Naive thymus-derived CD8-positive, alpha-beta T cell (primary cell): ENCODE measurements around the gene SUN2. TPM values are rescaled to one million over a fixed set of nuclear protein-coding genes. Genes with fewer than 3 reads are reported as not detected.

Experiments used
- ATAC-seq, 2 donors: fragments of 150-1000 bp; cut with Tn5 transposase in 1 of 2; sonication (Bioruptor Pico), chemical (Tn5 transposase) in 1 of 2; 1 replicate in 1 of 2; 2 replicates in 1 of 2; pipeline ENCODE4 v1.10.0; 2021; ENCODE audit warnings: mild to moderate bottlenecking in 2 of 2, moderate library complexity in 2 of 2
- POLR2A ChIA-PET: fragments of 350-600 bp; sonication (Branson Sonifier 250); formaldehyde crosslinking; loops from one replicate; lab custom pipeline; 2021; ENCODE audit warnings: antibody characterized with exemption; lab: Charles Lee
- DNase-seq, 10 donors: peaks; one replicate each; pipeline versions ENCODE4 v3.0.0 to v3.0.0-alpha.2; 2020 to 2022
- H3K27ac Mint-ChIP-seq, 10 donors: one replicate each; pipeline ENCODE4 v1.8.0; 2020 to 2022; ENCODE audit warnings: mild to moderate bottlenecking in 10 of 10, mixed read lengths in 10 of 10, moderate library complexity in 4 of 10, inconsistent platforms in 1 of 10
- H3K27me3 Mint-ChIP-seq, 5 donors: one replicate each; pipeline ENCODE4 v1.8.0; 2021 to 2022; ENCODE audit warnings: mixed read lengths in 5 of 5
- H3K36me3 Mint-ChIP-seq, 3 donors: one replicate each; pipeline ENCODE4 v1.8.0; 2020 to 2022; ENCODE audit warnings: mixed read lengths in 3 of 3, mild to moderate bottlenecking in 2 of 3, inconsistent platforms in 1 of 3
- H3K4me1 Mint-ChIP-seq, 4 donors: one replicate each; pipeline ENCODE4 v1.8.0; 2021 to 2022; ENCODE audit warnings: mixed read lengths in 4 of 4
- H3K4me3 Mint-ChIP-seq, 10 donors: one replicate each; pipeline ENCODE4 v1.8.0; 2020 to 2022; ENCODE audit warnings: mild to moderate bottlenecking in 10 of 10, mixed read lengths in 10 of 10, moderate library complexity in 6 of 10, inconsistent platforms in 1 of 10
- H3K9me3 Mint-ChIP-seq, 9 donors: one replicate each; pipeline ENCODE4 v1.8.0; 2020 to 2022; ENCODE audit warnings: mixed read lengths in 9 of 9, mild to moderate bottlenecking in 3 of 9, inconsistent platforms in 1 of 9, moderate library complexity in 1 of 9
- polyA plus RNA-seq, 3 donors: library from polyadenylated mRNA; unstranded; fragments of 300-500 nt; fragmentation: Illumina TruSeq; gene quantifications; one replicate each; pipeline ENCODE4 v1.2.3, GENCODE V29; 2021
- total RNA-seq, 8 experiments: library from RNA in 2 of 8; stranded (reverse) in 2 of 8; gene quantifications; one replicate each; pipeline ENCODE4 v1.2.3 and lab custom pipeline; 2021 to 2026

SUN2 gene
- total and polyA plus RNA-seq, 5 experiments from 2014 or later, result 491 to 1,073 (median 802) TPM

DNA sequence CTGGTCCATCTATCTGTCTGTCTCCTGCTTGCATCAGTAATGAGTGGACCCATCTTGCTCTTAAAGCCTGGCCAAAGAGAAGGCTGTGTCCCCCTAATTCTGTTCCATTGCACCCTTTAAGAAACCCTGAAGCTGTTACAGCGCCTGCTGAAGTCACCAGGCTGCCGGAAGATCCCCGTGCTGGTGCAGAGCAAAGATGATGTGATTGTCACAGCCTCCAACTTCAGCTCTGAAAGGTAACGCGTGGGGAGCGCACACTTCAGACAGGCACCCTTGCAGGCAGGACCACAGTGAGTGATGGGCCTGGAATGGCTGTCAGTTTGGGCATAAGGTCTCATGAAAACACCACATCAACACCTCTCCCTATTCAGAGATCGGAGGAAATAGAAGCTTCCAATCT is 31.6 kb downstream of the SUN2 start:
- POLR2A ChIA-PET, result interaction anchor here (0.9 to 37.2 kb wide), 6 partner anchors 9 to 120 kb away, joined by 3 to 1495 read pairs (median 6); partner anchors contain the start of genes GTPBP1, NPTXR and SUN2
- Mint-ChIP-seq H3K36me3 (peaks cover 9 to 94% (median 11%) of the 10 kb centered on the region in 3 donors), H3K9me3 (no peaks in the 10 kb centered on the region), H3K27ac (peak overlapping the region in 2 of 10 donors; percentile 10 to 24), H3K27me3 (no peaks in the 10 kb centered on the region), H3K4me3 (no peak overlapping the region), H3K4me1 (peaks cover 6 to 21% (median 15%) of the 10 kb centered on the region in 4 donors)
- ATAC-seq, result no peak
- DNase-seq, result no peak

GRCh38 chr22:38721551-38721950 is 34.2 kb downstream of the SUN2 start:
- Mint-ChIP-seq H3K4me3 (no peak overlapping the region), H3K27ac (peak overlapping the region in 4 of 10 donors; percentile 44 to 79 (median 57)), H3K9me3 (no peaks in the 10 kb centered on the region)

GRCh38 chr22:38720350-38720749 is 35.4 kb downstream of the SUN2 start:
- Mint-ChIP-seq H3K27me3 (no peaks in the 10 kb centered on the region), H3K9me3 (no peaks in the 10 kb centered on the region), H3K36me3 (peaks cover 7 to 94% (median 12%) of the 10 kb centered on the region in 3 donors), H3K4me1 (peaks cover 7 to 14% (median 11%) of the 10 kb centered on the region in 4 donors), H3K27ac (no peak overlapping the region), H3K4me3 (no peak overlapping the region)
- POLR2A ChIA-PET, result interaction anchor here (1.0 to 37.2 kb wide), 4 partner anchors 9 to 62 kb away, joined by 3 to 1495 read pairs (median 6); partner anchors contain the start of gene SUN2
- DNase-seq (no peak), ATAC-seq (no peak)

More at GRCh38 chr22:38721551-38721950, 34.2 kb downstream of the SUN2 start:
- POLR2A ChIA-PET, result interaction anchor here (1.2 to 37.2 kb wide), 4 partner anchors 10 to 33 kb away, joined by 3 to 1495 read pairs (median 5); partner anchors contain the start of genes GTPBP1 and SUN2
- ATAC-seq, result no peak
- DNase-seq, result no peak
- Mint-ChIP-seq H3K36me3 (peaks cover 9 to 94% (median 10%) of the 10 kb centered on the region in 3 donors), H3K4me1 (peaks cover 6 to 14% (median 13%) of the 10 kb centered on the region in 4 donors), H3K27me3 (no peaks in the 10 kb centered on the region)

GRCh38 chr22:38719196-38719595 is 36.6 kb downstream of the SUN2 start:
- Mint-ChIP-seq H3K9me3 (no peaks in the 10 kb centered on the region), H3K27me3 (no peaks in the 10 kb centered on the region), H3K4me3 (no peak overlapping the region), H3K27ac (no peak overlapping the region), H3K4me1 (peaks cover 11 to 15% (median 14%) of the 10 kb centered on the region in 4 donors), H3K36me3 (peaks cover 0 to 84% (median 9%) of the 10 kb centered on the region in 3 donors)
- DNase-seq (no peak), ATAC-seq (no peak)
- POLR2A ChIA-PET, result interaction anchor here (0.7 to 1.8 kb wide), 5 partner anchors 10 to 63 kb away, joined by 3 to 7 read pairs (median 4); partner anchors contain the start of gene GTPBP1

- Mint-ChIP-seq H3K4me1 (peaks cover 17 to 21% (median 20%) of the 10 kb centered on the region in 4 donors), H3K4me3 (no peak overlapping the region), H3K36me3 (peaks cover 0 to 76% (median 9%) of the 10 kb centered on the region in 3 donors), H3K27me3 (no peaks in the 10 kb centered on the region), H3K9me3 (no peaks in the 10 kb centered on the region), H3K27ac (peak overlapping the region in 2 of 10 donors; percentile 44 to 50)
- POLR2A ChIA-PET, result interaction anchor here (0.5 to 1.2 kb wide), 3 partner anchors 12 to 388 kb away, joined by 3 read pairs; no protein-coding TSS in a partner anchor
- ATAC-seq (peak in 1 of 2 donors; percentile 41), DNase-seq (no peak)
Observed at GRCh38 chr22:38718414-38718813, 37.4 kb downstream of the SUN2 start.

- POLR2A ChIA-PET, result interaction anchor here (0.6 kb wide), 1 partner anchor 14 kb away, joined by 5 read pairs; no protein-coding TSS in a partner anchor
- H3K4me3 Mint-ChIP-seq, result no peak overlapping the region
- no peaks in the 10 kb centered on the region for H3K27me3 Mint-ChIP-seq
- ATAC-seq (no peak), DNase-seq (no peak)
- no peaks in the 10 kb centered on the region for H3K9me3 Mint-ChIP-seq
- H3K27ac Mint-ChIP-seq, result peak overlapping the region in 2 of 10 donors; percentile 29 to 58
- peaks cover 0 to 69% (median 9%) of the 10 kb centered on the region in 3 donors for H3K36me3 Mint-ChIP-seq
- H3K4me1 Mint-ChIP-seq, result peaks cover 25 to 33% (median 31%) of the 10 kb centered on the region in 4 donors
Observed at GRCh38 chr22:38717244-38717643, 38.6 kb downstream of the SUN2 start.

- no peak for DNase-seq
- Mint-ChIP-seq H3K27me3 (no peaks in the 10 kb centered on the region), H3K9me3 (no peaks in the 10 kb centered on the region), H3K36me3 (peaks cover 0 to 69% (median 9%) of the 10 kb centered on the region in 3 donors), H3K4me1 (peaks cover 28 to 37% (median 35%) of the 10 kb centered on the region in 4 donors), H3K4me3 (no peak overlapping the region), H3K27ac (peak overlapping the region in 1 of 10 donors; percentile 41)
- POLR2A ChIA-PET, result interaction anchor here (1.5 kb wide), 1 partner anchor 8 kb away, joined by 4 read pairs; no protein-coding TSS in a partner anchor
- ATAC-seq, result no peak
Observed at GRCh38 chr22:38716826-38717225, 39.0 kb downstream of the SUN2 start.

DNA sequence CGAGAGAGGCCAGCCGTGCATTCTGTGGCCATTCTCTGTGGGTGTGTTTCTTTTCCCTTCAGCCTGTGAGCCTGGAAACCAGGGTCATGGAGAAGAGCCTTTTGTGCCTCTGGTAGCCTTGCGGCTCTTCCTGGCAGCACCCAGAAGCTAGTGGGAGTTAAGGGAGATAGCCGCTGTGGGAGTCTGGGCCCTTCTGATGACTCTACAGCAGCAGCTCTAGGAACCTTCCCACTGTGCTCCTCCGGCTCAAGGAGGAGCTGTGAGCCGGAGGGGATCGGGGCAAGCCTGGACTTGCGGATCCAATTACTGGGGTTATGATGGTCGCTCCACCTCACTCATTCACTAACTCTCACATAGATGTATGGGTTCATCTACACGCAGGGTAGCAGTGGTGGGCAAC is 39.5 kb downstream of the SUN2 start:
- DNase-seq (no peak), ATAC-seq (no peak)
- Mint-ChIP-seq H3K36me3 (peaks cover 0 to 68% (median 9%) of the 10 kb centered on the region in 3 donors), H3K4me1 (peaks cover 26 to 41% (median 37%) of the 10 kb centered on the region in 4 donors), H3K27me3 (no peaks in the 10 kb centered on the region), H3K4me3 (no peak overlapping the region), H3K9me3 (no peaks in the 10 kb centered on the region), H3K27ac (peak overlapping the region in 2 of 10 donors; percentile 41)
- POLR2A ChIA-PET, result interaction anchor here (1.5 to 2.0 kb wide), 2 partner anchors 9 to 18 kb away, joined by 4 to 5 read pairs; no protein-coding TSS in a partner anchor

DNA sequence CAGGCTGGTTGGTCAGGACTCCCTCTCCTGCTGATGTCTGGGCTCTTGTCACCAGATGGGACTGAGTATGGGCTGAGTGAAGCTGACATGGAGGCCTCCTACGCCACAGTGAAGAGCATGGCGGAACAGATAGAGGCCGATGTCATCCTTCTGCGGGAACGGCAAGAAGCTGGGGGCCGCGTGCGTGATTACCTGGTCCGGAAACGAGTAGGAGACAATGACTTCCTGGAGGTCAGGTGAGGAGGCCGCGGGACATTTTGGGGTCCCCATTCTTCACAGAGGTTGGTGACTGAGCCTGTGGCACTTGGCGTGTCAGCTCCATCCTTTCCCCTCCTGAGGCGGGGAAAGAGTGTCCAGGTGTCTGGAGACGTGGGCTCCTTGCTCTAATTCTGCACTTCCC is 39.9 kb downstream of the SUN2 start:
- peak overlapping the region in 3 of 10 donors; percentile 36 to 86 (median 52) for H3K27ac Mint-ChIP-seq
- DNase-seq (no peak), ATAC-seq (no peak)
- peaks cover 28 to 45% (median 41%) of the 10 kb centered on the region in 4 donors for H3K4me1 Mint-ChIP-seq
- no peaks in the 10 kb centered on the region for H3K9me3 Mint-ChIP-seq
- no peak overlapping the region for H3K4me3 Mint-ChIP-seq
- peaks cover 0 to 68% (median 9%) of the 10 kb centered on the region in 3 donors for H3K36me3 Mint-ChIP-seq
- POLR2A ChIA-PET, result interaction anchor here (1.5 to 2.0 kb wide), 3 partner anchors 9 to 19 kb away, joined by 4 to 10 read pairs (median 5); partner anchors contain the start of gene GTPBP1
- no peaks in the 10 kb centered on the region for H3K27me3 Mint-ChIP-seq

GRCh38 chr22:38715176-38715764 is 40.5 kb downstream of the SUN2 start:
- peaks cover 30 to 51% (median 47%) of the 10 kb centered on the region in 4 donors for H3K4me1 Mint-ChIP-seq
- no peaks in the 10 kb centered on the region for H3K9me3 Mint-ChIP-seq
- no peak for ATAC-seq
- DNase-seq, result no peak
- H3K27ac Mint-ChIP-seq, result peak overlapping the region in 9 of 10 donors; percentile 30 to 86 (median 52)
- H3K27me3 Mint-ChIP-seq, result no peaks in the 10 kb centered on the region
- H3K4me3 Mint-ChIP-seq, result no peak overlapping the region
- POLR2A ChIA-PET, result interaction anchor here (0.7 to 2.0 kb wide), 4 partner anchors 9 to 37 kb away, joined by 4 to 10 read pairs (median 6); partner anchors contain the start of gene GTPBP1
- H3K36me3 Mint-ChIP-seq, result peaks cover 0 to 68% (median 9%) of the 10 kb centered on the region in 3 donors

DNA sequence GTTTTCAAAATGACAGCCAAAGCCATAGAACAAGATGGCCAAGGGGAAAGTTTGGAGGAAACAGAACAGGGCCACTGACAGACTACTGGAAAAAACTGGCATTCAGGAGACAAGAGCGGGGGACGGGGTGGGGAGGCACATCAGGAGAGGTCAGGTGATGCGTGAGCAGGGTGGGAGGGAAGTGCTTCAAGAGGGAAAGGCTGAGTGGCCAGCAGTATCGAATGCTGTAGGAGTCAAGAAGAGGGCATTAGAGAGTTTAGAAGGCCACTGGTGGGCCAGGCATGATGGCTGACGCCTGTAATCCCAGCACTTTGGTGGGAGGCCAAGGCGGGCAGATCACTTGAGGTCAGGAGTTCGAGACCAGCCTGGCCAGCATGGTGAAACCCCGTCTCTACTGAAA is 41.9 kb downstream of the SUN2 start:
- peak overlapping the region in 7 of 10 donors; percentile 41 to 88 (median 49) for H3K27ac Mint-ChIP-seq
- H3K4me3 Mint-ChIP-seq, result no peak overlapping the region
- DNase-seq, result no peak
- H3K27me3 Mint-ChIP-seq, result no peaks in the 10 kb centered on the region
- no peak for ATAC-seq
- H3K9me3 Mint-ChIP-seq, result no peaks in the 10 kb centered on the region
- H3K4me1 Mint-ChIP-seq, result peaks cover 36 to 64% (median 58%) of the 10 kb centered on the region in 4 donors
- POLR2A ChIA-PET, result no interaction called here
- H3K36me3 Mint-ChIP-seq, result peaks cover 0 to 60% (median 9%) of the 10 kb centered on the region in 3 donors

- no peak for ATAC-seq
- H3K27me3 Mint-ChIP-seq, result no peaks in the 10 kb centered on the region
- peak overlapping the region in 8 of 10 donors; percentile 4 to 88 (median 69) for H3K27ac Mint-ChIP-seq
- peak overlapping the region in 1 of 10 donors; percentile 43 for H3K4me3 Mint-ChIP-seq
- no peaks in the 10 kb centered on the region for H3K9me3 Mint-ChIP-seq
- POLR2A ChIA-PET, result no interaction called here
- DNase-seq, result no peak
- H3K4me1 Mint-ChIP-seq, result peaks cover 43 to 77% (median 70%) of the 10 kb centered on the region in 4 donors
- H3K36me3 Mint-ChIP-seq, result peaks cover 0 to 49% (median 9%) of the 10 kb centered on the region in 3 donors
Observed at GRCh38 chr22:38712486-38713207, 43.2 kb downstream of the SUN2 start.
